BLaER1 treated with 17β-estradiol and CSF1 and Interleukin-3, amounts not matched to agents 10 nM and 100 nM (cell line): ENCODE measurements around the gene XYLT2.

ENCODE experiments used
- H3K27ac ChIP-seq, 11 experiments: shearing (Covaris generic); formaldehyde crosslinking; 2 replicates each; pipeline ENCODE4 v1.8.1; 2022
- H3K27me3 ChIP-seq, 11 experiments: shearing (Covaris generic); formaldehyde crosslinking; 2 replicates each; pipeline ENCODE4 v1.8.1; 2022
- H3K36me3 ChIP-seq, 11 experiments: shearing (Covaris generic); formaldehyde crosslinking; 2 replicates each; pipeline ENCODE4 v1.8.1; 2022
- H3K4me1 ChIP-seq, 10 experiments: shearing (Covaris generic); formaldehyde crosslinking; 2 replicates each; pipeline ENCODE4 v1.8.1; 2022
- H3K4me2 ChIP-seq, 11 experiments: shearing (Covaris generic); formaldehyde crosslinking; 2 replicates each; pipeline ENCODE4 v1.8.1; 2022
- H3K4me3 ChIP-seq, 10 experiments: shearing (Covaris generic); formaldehyde crosslinking; 2 replicates each; pipeline ENCODE4 v1.8.1; 2022
- H3K9ac ChIP-seq, 11 experiments: shearing (Covaris generic); formaldehyde crosslinking; 2 replicates each; pipeline ENCODE4 v1.8.1; 2022
- H3K9me3 ChIP-seq, 11 experiments: shearing (Covaris generic); formaldehyde crosslinking; replicated peaks in 1 of 11; 2 replicates each; pipeline ENCODE4 v1.8.1; 2022
- H4K20me1 ChIP-seq, 11 experiments: shearing (Covaris generic); formaldehyde crosslinking; 2 replicates each; pipeline ENCODE4 v1.8.1; 2022
- Cebpa-rat ChIP-seq, 11 experiments: shearing (Covaris generic); IDR thresholded peaks; 2 replicates each; pipeline ENCODE4 v1.8.1; 2022

Gene XYLT2

GRCh38 chr17:50356892-50357510, 11.1 kb downstream of the XYLT2 start:
- H3K9ac ChIP-seq, result no peak overlapping the region
- H3K4me2 ChIP-seq, result no peak overlapping the region
- H3K9me3 ChIP-seq, result no peaks in the 10 kb centered on the region
- H3K4me1 ChIP-seq, result peaks cover 0 to 10% (median under 1%) of the 10 kb centered on the region in 10 experiments; a peak in 9 of 20 replicates
- H3K4me3 ChIP-seq, result no peak overlapping the region
- TF ChIP-seq Cebpa-rat (IDR thresholded peaks at IDR 0.05), result no peak
- peaks cover 80 to 99% (median 94%) of the 10 kb centered on the region in 11 experiments for H3K36me3 ChIP-seq
- no peak overlapping the region for H3K27ac ChIP-seq
- no peaks in the 10 kb centered on the region for H3K27me3 ChIP-seq
- H4K20me1 ChIP-seq, result peaks cover 11 to 99% (median 72%) of the 10 kb centered on the region in 11 experiments; a peak in 20 of 22 replicates

- no peak overlapping the region for H3K27ac ChIP-seq
- peaks cover 3 to 97% (median 61%) of the 10 kb centered on the region in 11 experiments; a peak in 20 of 22 replicates for H4K20me1 ChIP-seq
- H3K27me3 ChIP-seq, result no peaks in the 10 kb centered on the region
- H3K9me3 ChIP-seq, result no peaks in the 10 kb centered on the region
- H3K4me1 ChIP-seq, result peaks cover 6 to 17% (median 7%) of the 10 kb centered on the region in 10 experiments; a peak in 19 of 20 replicates
- TF ChIP-seq Cebpa-rat (IDR thresholded peaks at IDR 0.05), result no peak
- no peak overlapping the region for H3K4me2 ChIP-seq
- no peak overlapping the region for H3K9ac ChIP-seq
- no peak overlapping the region for H3K4me3 ChIP-seq
- H3K36me3 ChIP-seq, result peaks cover 78 to 89% (median 84%) of the 10 kb centered on the region in 11 experiments
Measured at GRCh38 chr17:50358177-50358576, 12.3 kb downstream of the XYLT2 start.

DNA sequence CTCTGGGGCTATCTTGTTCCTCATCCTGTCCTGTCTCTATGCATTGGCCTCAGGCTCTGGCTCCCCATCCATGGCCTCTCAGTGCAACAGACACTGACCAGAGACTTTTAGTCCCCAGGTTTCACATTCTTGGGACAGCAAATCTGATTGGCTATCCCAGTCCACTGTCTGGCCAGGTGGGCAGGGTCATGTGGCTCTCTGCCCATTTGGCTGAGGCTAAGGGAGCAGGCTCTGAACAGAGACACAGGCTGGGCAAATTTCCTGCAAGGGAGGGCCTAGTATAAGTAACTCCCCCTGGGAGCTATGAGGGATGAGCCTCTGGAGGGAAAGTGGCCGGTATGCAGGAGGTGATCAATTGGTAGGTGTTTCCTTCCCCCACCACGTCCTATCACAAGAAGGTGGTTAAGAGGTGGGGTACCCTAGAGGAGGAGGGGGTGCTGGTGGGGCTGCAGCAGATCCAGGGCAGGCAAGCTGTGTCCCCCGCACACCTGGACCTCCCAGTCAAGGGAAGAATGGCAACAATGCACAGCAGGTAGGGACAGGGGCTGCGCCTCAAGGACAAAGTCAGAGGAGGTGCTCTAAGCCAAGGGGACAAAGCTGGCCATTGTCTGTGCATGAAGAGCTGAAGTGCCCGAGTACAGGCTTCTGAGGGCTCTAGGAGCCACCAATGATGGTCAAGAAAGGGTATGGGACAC, 13.2 kb downstream of the XYLT2 start:
- H3K4me3 ChIP-seq, result no peak overlapping the region
- peaks cover 69 to 83% (median 76%) of the 10 kb centered on the region in 11 experiments for H3K36me3 ChIP-seq
- peaks cover 6 to 17% (median 7%) of the 10 kb centered on the region in 10 experiments; a peak in 19 of 20 replicates for H3K4me1 ChIP-seq
- no peak overlapping the region for H3K9ac ChIP-seq
- no peaks in the 10 kb centered on the region for H3K9me3 ChIP-seq
- H3K27ac ChIP-seq, result no peak overlapping the region
- H3K27me3 ChIP-seq, result no peaks in the 10 kb centered on the region
- TF ChIP-seq Cebpa-rat (IDR thresholded peaks at IDR 0.05), result no peak
- peaks cover 3 to 97% (median 66%) of the 10 kb centered on the region in 11 experiments; a peak in 20 of 22 replicates for H4K20me1 ChIP-seq
- H3K4me2 ChIP-seq, result no peak overlapping the region

GRCh38 chr17:50359998-50360461, 14.1 kb downstream of the XYLT2 start:
- H3K9ac ChIP-seq, result no peak overlapping the region
- H4K20me1 ChIP-seq, result peaks cover 3 to 97% (median 66%) of the 10 kb centered on the region in 11 experiments; a peak in 20 of 22 replicates
- H3K36me3 ChIP-seq, result peaks cover 63 to 83% (median 74%) of the 10 kb centered on the region in 11 experiments
- H3K27me3 ChIP-seq, result no peaks in the 10 kb centered on the region
- no peak overlapping the region for H3K4me2 ChIP-seq
- peaks cover 6 to 17% (median 9%) of the 10 kb centered on the region in 10 experiments for H3K4me1 ChIP-seq
- no peak overlapping the region for H3K27ac ChIP-seq
- H3K4me3 ChIP-seq, result no peak overlapping the region
- no peak for TF ChIP-seq Cebpa-rat (IDR thresholded peaks at IDR 0.05)
- no peaks in the 10 kb centered on the region for H3K9me3 ChIP-seq

GRCh38 chr17:50360486-50361115, 14.7 kb downstream of the XYLT2 start:
- Histone ChIP-seq H3K4me2 (no peak overlapping the region), H3K9ac (no peak overlapping the region; a peak in 1 of 22 replicates), H3K27ac (no peak overlapping the region), H3K27me3 (no peaks in the 10 kb centered on the region), H3K4me3 (no peak overlapping the region), H3K4me1 (peaks cover 6 to 23% (median 14%) of the 10 kb centered on the region in 10 experiments), H3K9me3 (no peaks in the 10 kb centered on the region), H4K20me1 (peaks cover 8 to 97% (median 68%) of the 10 kb centered on the region in 11 experiments; a peak in 20 of 22 replicates), H3K36me3 (peaks cover 63 to 83% (median 71%) of the 10 kb centered on the region in 11 experiments)
- no peak for TF ChIP-seq Cebpa-rat (IDR thresholded peaks at IDR 0.05)

DNA sequence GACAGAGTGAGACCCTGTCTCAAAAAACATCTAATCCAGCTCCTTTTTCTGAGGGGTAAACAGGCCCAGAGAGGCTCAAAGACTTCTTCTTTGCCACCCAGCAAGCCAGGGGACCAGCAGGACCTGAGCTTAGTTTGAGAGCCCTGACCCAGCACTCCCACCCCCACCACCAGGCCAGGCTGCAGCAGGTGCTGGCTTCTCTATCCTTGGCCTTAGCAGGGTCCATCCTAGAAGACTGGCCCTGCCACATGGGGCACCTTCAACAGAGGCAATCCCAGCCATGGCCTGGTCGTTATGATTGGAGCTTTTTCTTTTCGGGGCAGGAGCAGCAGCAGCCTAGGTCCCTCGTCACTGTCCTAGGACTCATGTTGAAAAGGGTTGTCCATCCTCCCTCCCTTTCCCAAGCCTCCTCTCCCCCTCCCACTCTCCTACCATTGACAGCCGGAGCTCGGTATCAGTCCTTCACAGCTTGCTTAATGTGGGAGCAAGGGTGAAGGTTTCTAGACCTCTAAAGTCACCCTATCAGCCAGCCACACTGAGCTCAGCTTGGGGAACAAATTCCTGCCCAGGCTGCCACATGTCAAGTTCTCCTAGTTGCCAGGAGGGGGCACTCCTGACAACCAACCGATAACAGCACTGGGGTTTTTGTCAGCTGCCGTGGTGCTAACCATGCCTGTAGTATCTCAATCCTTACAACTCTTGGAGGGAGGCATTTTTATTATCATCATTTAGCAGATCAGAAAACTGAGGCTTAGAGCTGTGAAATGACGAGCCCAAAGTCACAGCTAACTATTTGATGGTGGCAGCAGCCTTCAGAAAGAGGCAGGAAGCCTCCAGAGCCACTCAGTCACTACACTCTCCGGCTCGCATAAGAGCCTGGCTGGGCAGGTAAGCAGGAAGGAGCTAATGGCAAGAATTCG, 15.9 kb downstream of the XYLT2 start:
- Histone ChIP-seq H3K9ac (peak overlapping the region in 3 of 11 experiments; percentile 8 to 34 (median 24); a peak in 4 of 22 replicates), H4K20me1 (peaks cover 9 to 97% (median 68%) of the 10 kb centered on the region in 11 experiments; a peak in 20 of 22 replicates), H3K4me2 (peak overlapping the region in 6 of 11 experiments; percentile 1 to 42 (median 24); a peak in 9 of 22 replicates), H3K4me1 (peaks cover 6 to 28% (median 25%) of the 10 kb centered on the region in 10 experiments), H3K4me3 (no peak overlapping the region), H3K9me3 (no peaks in the 10 kb centered on the region), H3K27ac (no peak overlapping the region; a peak in 1 of 22 replicates), H3K27me3 (no peaks in the 10 kb centered on the region), H3K36me3 (peaks cover 63 to 83% (median 69%) of the 10 kb centered on the region in 11 experiments)
- TF ChIP-seq Cebpa-rat (IDR thresholded peaks at IDR 0.05), result no peak

GRCh38 chr17:50362661-50363060, 16.7 kb downstream of the XYLT2 start:
- H3K4me1 ChIP-seq, result peaks cover 6 to 34% (median 26%) of the 10 kb centered on the region in 10 experiments
- H3K4me2 ChIP-seq, result peak overlapping the region in 6 of 11 experiments; percentile 1 to 42 (median 24); a peak in 7 of 22 replicates
- H4K20me1 ChIP-seq, result peaks cover 9 to 97% (median 70%) of the 10 kb centered on the region in 11 experiments; a peak in 20 of 22 replicates
- H3K9me3 ChIP-seq, result no peaks in the 10 kb centered on the region
- no peak for TF ChIP-seq Cebpa-rat (IDR thresholded peaks at IDR 0.05)
- H3K9ac ChIP-seq, result peak overlapping the region in 1 of 11 experiments; percentile 34; a peak in 1 of 22 replicates
- peaks cover 63 to 83% (median 69%) of the 10 kb centered on the region in 11 experiments for H3K36me3 ChIP-seq
- H3K27ac ChIP-seq, result no peak overlapping the region
- H3K4me3 ChIP-seq, result no peak overlapping the region
- no peaks in the 10 kb centered on the region for H3K27me3 ChIP-seq
